Stimulated activated CD4-positive, alpha-beta T cell treated with anti-CD3 and anti-CD28 coated beads, Interleukin-15, amount 100 ng/mL, for 24 hours (primary cell): ENCODE results near the gene WDR5.

Source experiments
- DNase-seq: peaks from one replicate; pipeline ENCODE4 v3.0.0-alpha.2; 2020

The WDR5 gene

GRCh38 chr9:134189470-134190231, 53.8 kb downstream of the WDR5 start:
- DNase-seq, result no peak

GRCh38 chr9:134190232-134191121, 54.6 kb downstream of the WDR5 start:
- no peak for DNase-seq

- no peak for DNase-seq
Measured at GRCh38 chr9:134191455-134192209, 55.8 kb downstream of the WDR5 start.

GRCh38 chr9:134192311-134192950, 56.5 kb downstream of the WDR5 start:
- DNase-seq, result no peak

GRCh38 chr9:134192951-134193731, 57.3 kb downstream of the WDR5 start:
- no peak for DNase-seq

GRCh38 chr9:134193912-134194535, 58.1 kb downstream of the WDR5 start:
- DNase-seq, result no peak

- no peak for DNase-seq
Measured at GRCh38 chr9:134195558-134195957, 59.7 kb downstream of the WDR5 start.

DNA sequence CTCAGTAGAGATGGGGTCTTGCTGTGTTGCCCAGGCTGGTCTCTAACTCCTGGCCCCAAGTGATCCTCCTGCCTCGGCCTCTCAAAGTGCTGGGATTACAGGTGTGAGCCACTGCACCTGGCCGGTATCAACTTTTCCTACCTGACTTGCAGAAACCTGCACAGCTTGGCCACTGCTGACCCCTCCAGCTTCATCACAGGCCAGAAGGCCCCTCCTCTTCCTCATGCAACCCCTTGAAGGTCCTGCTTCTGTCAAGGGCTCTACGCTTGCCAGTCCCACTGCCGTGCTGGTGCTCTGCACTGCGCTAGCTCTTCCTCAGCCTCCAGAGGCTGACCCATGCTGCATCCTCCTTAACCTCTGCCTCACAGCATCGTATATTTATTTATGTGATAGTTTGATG, 61.0 kb downstream of the WDR5 start:
- no peak for DNase-seq

GRCh38 chr9:134198791-134199190, 62.9 kb downstream of the WDR5 start:
- DNase-seq, result no peak

GRCh38 chr9:134200730-134201129, 64.8 kb downstream of the WDR5 start:
- DNase-seq, result no peak

DNA sequence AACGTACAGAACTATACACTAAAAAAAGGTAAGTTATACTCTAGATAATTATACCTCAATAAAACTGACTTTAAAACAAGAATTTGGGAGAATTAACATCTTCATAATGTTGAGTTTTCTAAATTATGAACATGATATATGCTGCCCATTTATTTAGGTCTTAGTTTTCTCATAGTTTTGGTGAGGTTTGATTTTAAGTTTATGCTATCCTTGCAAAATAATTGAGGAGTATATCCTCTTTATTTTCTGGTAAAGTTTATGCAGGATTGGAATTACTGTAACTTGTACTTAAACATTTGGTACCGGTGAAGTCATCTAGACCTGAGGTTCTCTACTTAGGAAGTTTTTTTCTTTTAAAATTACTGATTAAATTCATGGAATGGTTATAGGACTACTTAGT, 67.3 kb downstream of the WDR5 start:
- no peak for DNase-seq

- DNase-seq, result no peak
Measured at GRCh38 chr9:134204041-134204440, 68.2 kb downstream of the WDR5 start.

GRCh38 chr9:134204991-134205578, 69.2 kb downstream of the WDR5 start:
- no peak for DNase-seq

- no peak for DNase-seq
Measured at GRCh38 chr9:134205672-134206310, 69.9 kb downstream of the WDR5 start.

DNA sequence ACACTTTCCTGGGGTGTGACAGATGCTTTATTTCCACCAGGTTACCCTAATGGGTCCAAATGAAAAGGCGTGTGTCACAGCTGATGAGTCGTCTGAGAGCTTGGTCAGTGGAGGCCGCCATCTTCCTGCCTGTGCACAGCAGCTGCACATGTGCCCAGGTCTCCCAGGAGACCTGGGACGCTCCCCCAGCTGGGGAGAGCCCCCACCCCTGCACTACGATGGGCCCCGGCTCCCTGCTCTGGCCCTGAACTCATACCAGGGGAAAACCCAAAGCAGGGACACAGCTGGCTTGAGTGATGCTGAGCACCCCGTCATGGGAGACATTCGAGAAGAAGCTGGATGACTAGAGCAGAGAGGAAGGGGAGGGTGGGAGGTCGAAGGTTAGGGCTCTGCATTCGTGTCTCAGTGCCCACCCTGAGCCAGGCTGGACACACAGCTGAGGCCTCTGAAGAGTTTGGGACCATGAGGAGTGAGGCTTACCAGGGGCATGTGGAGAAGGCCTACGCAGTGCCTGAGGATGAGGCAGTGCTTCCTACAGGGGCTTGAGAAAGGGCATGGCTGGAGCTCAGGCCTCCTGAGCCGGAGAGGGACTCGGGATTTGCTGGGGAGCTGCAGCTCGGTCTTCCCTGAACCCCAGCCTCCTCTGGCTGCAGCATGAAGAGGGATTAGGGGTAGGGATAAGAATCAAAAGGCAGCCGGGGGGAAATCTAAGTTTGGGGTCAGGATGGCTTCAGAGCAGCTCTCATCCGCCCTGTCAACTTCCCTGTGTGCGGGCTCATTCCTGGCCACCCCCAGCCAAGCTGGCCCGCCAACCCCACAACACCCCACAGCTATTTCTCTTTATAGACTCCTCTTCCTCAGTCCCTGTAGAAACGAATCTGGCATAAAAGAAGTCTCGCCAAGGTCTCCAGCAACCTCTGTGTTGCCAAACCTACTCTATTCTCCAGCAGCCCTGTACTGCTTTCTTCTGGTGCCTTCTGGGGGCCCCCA, 70.7 kb downstream of the WDR5 start:
- no peak for DNase-seq

- no peak for DNase-seq
Measured at GRCh38 chr9:134208310-134208841, 72.5 kb downstream of the WDR5 start.

DNA sequence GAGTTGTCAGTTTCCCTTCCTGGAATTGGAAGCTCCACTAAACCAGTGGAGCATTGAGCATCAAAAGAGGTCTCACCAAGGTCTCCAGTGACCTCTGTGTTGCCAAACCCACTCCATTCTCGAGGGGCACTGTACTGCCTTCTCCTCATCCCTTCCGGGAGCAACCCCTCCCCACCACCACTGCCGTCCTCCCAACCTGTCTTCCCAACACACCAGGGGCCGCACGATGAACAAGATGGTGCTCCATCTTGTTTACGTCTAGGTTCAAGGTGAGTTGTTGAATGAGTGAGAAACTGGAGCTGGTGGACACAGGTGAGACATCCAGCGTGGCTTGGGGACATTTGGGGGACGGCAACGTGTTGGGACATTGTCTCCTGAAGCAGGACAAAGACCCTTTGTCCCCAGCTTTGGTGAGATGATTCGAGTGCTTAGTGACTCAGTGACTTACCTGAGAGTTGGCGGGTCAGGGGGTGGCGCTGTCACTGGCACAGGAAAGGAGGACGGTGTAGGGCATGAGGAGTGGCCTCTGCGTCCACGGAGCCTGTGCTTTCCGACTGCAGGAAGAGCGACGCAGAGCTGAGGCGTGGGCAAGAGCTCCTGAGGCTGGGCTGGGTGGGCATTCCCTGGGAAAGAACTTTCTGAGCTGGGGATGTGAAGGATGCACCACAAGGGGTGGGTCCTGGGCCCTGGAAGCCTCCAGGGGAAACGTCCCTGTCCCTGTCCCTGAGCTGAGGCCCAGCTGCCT, 73.3 kb downstream of the WDR5 start:
- no peak for DNase-seq
